Small intestine (tissue), 7 donors: ENCODE data around the gene CTSC. TPM values are rescaled to one million over a fixed set of nuclear protein-coding genes. Genes with fewer than 3 reads are reported as not detected.

ENCODE experiments used
- DNase-seq, 2 donors: peaks; one replicate each; pipeline versions ENCODE4 v3.0.0 to v3.0.0-alpha.2; 2013
- FAIRE-seq: peaks from 2 replicates; lab custom pipeline; 2012; peaks lifted over from hg19 to GRCh38; lab: Jason Lieb, UNC
- H3K27ac ChIP-seq, 3 donors: one replicate each; pipeline ENCODE4 v1.5.1; 2013; ENCODE audit warnings: low read length in 2 of 3, mild to moderate bottlenecking in 2 of 3, control low read depth in 1 of 3, inconsistent platforms in 1 of 3, low read depth in 1 of 3, moderate library complexity in 1 of 3
- H3K27me3 ChIP-seq, 3 donors: one replicate each; pipeline ENCODE4 v1.6.1; 2013; ENCODE audit warnings: low read length in 3 of 3, inconsistent platforms in 1 of 3; ENCODE audit not compliant: control insufficient read depth in 3 of 3, insufficient read depth in 3 of 3
- H3K36me3 ChIP-seq, 3 donors: one replicate each; pipeline ENCODE4 v1.6.1; 2013; ENCODE audit warnings: low read length in 3 of 3, inconsistent platforms in 1 of 3, low read depth in 1 of 3, mild to moderate bottlenecking in 1 of 3, moderate library complexity in 1 of 3; ENCODE audit not compliant: control insufficient read depth in 3 of 3, insufficient read depth in 2 of 3
- H3K4me1 ChIP-seq, 3 donors: one replicate each; pipeline ENCODE4 v1.6.1; 2013; ENCODE audit warnings: low read length in 2 of 3, inconsistent platforms in 1 of 3, low read depth in 1 of 3, mild to moderate bottlenecking in 1 of 3, moderate library complexity in 1 of 3; ENCODE audit not compliant: control insufficient read depth in 3 of 3, insufficient read depth in 2 of 3
- H3K4me3 ChIP-seq, 3 donors: one replicate each; pipeline ENCODE4 v1.5.1; 2013; ENCODE audit warnings: low read length in 3 of 3, control low read depth in 1 of 3, inconsistent platforms in 1 of 3, low read depth in 1 of 3, mild to moderate bottlenecking in 1 of 3, moderate library complexity in 1 of 3
- H3K9me3 ChIP-seq, 2 donors: one replicate each; pipeline ENCODE4 v1.6.1; 2013; ENCODE audit warnings: low read depth in 1 of 2, low read length in 1 of 2; ENCODE audit not compliant: control insufficient read depth in 2 of 2, insufficient read depth in 1 of 2
- WGBS, 3 donors: extraction: QIAGEN DNeasy Blood & Tissue Kit; methylation state at CpG; one replicate each; pipeline ENCODE4 v1.1.7; 2013; 5-methylcytosine and 5-hydroxymethylcytosine counted together
- polyA plus RNA-seq, 4 donors: library from polyadenylated mRNA; stranded (reverse) in 3 of 4; unstranded in 1 of 4; fragments of 200-250 nt in 3 of 4; fragments of 120-200 nt in 1 of 4; gene quantifications; one replicate each; pipeline versions ENCODE4 v1.2.1 to v1.2.3, GENCODE V29; 2013
- donor health status: healthy with polysubstance abuse.
- donor health status: control.
- donor health status: control.
- donor health status: Bipolar disorder and iron deficiency.
- donor health status: healthy.

CTSC gene
- polyA plus RNA-seq, 4 donors = 16.1 to 98.8 (median 48.6) TPM

DNA sequence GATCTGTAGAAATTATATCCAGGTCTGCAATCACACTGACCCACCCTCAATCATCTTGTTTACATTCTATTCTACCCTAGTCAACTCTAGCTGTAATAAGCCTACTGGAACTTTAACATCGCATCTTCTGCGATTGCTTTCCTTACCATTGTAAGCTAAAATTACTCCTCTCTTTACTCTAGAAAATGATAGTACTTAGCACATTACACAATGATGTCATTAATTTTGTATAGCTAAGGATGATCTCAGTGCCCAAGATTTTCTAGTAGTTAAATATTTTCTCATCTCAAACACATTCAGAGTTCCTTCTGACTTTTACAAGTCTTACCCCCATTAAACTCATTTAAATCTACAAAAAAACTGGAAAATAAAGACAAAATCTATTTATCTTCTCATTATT is 39.6 kb upstream of the CTSC start:
- 75 to 93% (median 91%) methylated on average over 2 of the region's 2 CpGs for WGBS, 3 donors
- H3K27me3 ChIP-seq = no peaks in the 10 kb centered on the region
- DNase-seq (no peak), FAIRE-seq (no peak)
- H3K4me1 ChIP-seq = no peaks in the 10 kb centered on the region
- H3K36me3 ChIP-seq = no peaks in the 10 kb centered on the region
- H3K9me3 ChIP-seq = no peaks in the 10 kb centered on the region
- no peak overlapping the region for H3K27ac ChIP-seq
- H3K4me3 ChIP-seq = no peak overlapping the region

DNA sequence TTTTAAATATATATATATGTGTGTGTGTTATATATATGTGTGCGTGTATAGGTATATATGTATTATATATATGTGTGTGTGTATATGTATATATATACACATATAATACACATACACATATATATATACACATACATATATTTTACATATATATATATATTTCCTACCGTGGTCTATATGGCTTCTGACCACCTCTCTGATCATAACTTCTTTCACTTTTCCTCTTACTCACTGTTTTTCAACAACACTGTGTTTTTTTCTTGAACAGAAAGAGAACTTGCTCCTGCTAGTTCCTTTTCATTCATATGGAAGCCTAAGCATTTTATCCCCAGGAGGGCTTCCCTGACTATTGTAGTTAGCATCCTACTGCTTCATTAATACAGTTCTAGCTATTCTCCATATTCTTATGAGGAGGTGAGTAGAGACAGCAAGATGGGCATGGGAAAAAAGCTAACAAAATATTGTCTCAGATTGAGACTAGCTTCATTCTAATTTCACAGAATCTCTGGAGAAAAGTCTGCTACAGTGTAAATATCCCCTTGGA is 38.5 kb upstream of the CTSC start:
- Histone ChIP-seq H3K36me3 (no peaks in the 10 kb centered on the region), H3K9me3 (no peaks in the 10 kb centered on the region), H3K4me1 (peaks cover 0 to 4% (median 0%) of the 10 kb centered on the region in 3 donors), H3K27me3 (no peaks in the 10 kb centered on the region), H3K27ac (no peak overlapping the region), H3K4me3 (no peak overlapping the region)
- WGBS, 3 donors = 75 to 76% (median 76%) methylated on average over 2 of the region's 2 CpGs
- no peak for DNase-seq
- no peak for FAIRE-seq

DNA sequence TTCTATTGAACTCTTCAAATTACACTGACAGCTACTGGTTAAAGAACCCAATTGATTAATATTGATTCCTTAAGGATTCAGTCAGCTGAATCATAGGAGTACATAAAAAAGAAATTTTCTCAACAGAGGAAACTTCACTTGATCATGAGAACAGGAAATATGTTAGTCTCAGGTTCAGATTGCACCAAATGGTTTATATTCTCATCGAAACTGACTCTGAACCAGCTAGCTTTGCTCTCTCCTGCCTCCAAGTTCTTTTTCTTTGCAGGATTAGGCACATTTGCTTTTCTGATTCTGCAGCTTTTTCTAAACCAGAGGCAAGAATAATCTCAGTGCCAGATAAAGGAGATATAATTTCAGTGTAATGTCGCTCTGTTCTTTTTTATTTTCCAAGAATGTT is 33.2 kb upstream of the CTSC start:
- Histone ChIP-seq H3K9me3 (no peaks in the 10 kb centered on the region), H3K36me3 (no peaks in the 10 kb centered on the region), H3K27me3 (no peaks in the 10 kb centered on the region), H3K4me3 (no peak overlapping the region), H3K27ac (no peak overlapping the region), H3K4me1 (peaks cover 0 to 4% (median 0%) of the 10 kb centered on the region in 3 donors)
- DNase-seq = no peak
- WGBS, 3 donors = 92 to 100% (median 94%) methylated on average over 2 of the region's 2 CpGs
- no peak for FAIRE-seq

- Histone ChIP-seq H3K27ac (no peak overlapping the region), H3K4me1 (peaks cover 0 to 4% (median 0%) of the 10 kb centered on the region in 3 donors), H3K4me3 (no peak overlapping the region), H3K9me3 (no peaks in the 10 kb centered on the region), H3K36me3 (no peaks in the 10 kb centered on the region), H3K27me3 (no peaks in the 10 kb centered on the region)
- 68 to 83% (median 70%) methylated on average over 3 of the region's 3 CpGs for WGBS, 3 donors
- DNase-seq (no peak), FAIRE-seq (no peak)
Observed at GRCh38 chr11:88367310-88367709, 29.8 kb upstream of the CTSC start.

- no peaks in the 10 kb centered on the region for H3K9me3 ChIP-seq
- DNase-seq (no peak), FAIRE-seq (no peak)
- 82 to 91% (median 86%) methylated on average over 2 of the region's 2 CpGs for WGBS, 3 donors
- no peaks in the 10 kb centered on the region for H3K36me3 ChIP-seq
- no peaks in the 10 kb centered on the region for H3K4me1 ChIP-seq
- H3K27me3 ChIP-seq = no peaks in the 10 kb centered on the region
- no peak overlapping the region for H3K4me3 ChIP-seq
- H3K27ac ChIP-seq = no peak overlapping the region
Observed at GRCh38 chr11:88363648-88364065, 26.1 kb upstream of the CTSC start.

- Histone ChIP-seq H3K27me3 (no peaks in the 10 kb centered on the region), H3K9me3 (no peaks in the 10 kb centered on the region), H3K4me1 (no peaks in the 10 kb centered on the region), H3K4me3 (no peak overlapping the region), H3K27ac (no peak overlapping the region), H3K36me3 (no peaks in the 10 kb centered on the region)
- 31 to 59% (median 59%) methylated on average over 1 of the region's 1 CpG for WGBS, 3 donors
- no peak for FAIRE-seq
- DNase-seq = no peak
Observed at GRCh38 chr11:88363004-88363403, 25.5 kb upstream of the CTSC start.

DNA sequence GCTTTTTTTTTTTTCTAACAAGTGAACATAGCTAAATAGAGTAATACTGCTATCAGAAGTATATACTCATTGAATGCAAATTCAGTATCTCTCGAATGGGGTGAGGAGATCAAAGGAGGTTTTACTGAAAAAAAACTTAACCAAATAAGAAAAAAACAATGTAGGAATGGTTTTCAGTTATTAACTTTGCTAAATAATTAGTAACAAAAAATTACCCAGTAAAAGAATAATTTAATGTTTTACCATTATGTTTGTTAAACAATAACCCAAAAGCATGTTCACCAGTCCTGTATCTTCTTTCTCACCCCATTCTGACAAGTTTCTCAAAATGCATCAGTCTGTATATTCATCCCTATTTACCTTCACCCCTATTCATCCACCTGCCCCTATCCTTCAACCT is 22.6 kb upstream of the CTSC start:
- Histone ChIP-seq H3K4me1 (no peaks in the 10 kb centered on the region), H3K4me3 (no peak overlapping the region), H3K27me3 (no peaks in the 10 kb centered on the region), H3K9me3 (no peaks in the 10 kb centered on the region), H3K36me3 (no peaks in the 10 kb centered on the region), H3K27ac (no peak overlapping the region)
- FAIRE-seq (no peak), DNase-seq (no peak)
- WGBS, 3 donors = 54 to 77% (median 71%) methylated on average over 1 of the region's 1 CpG

DNA sequence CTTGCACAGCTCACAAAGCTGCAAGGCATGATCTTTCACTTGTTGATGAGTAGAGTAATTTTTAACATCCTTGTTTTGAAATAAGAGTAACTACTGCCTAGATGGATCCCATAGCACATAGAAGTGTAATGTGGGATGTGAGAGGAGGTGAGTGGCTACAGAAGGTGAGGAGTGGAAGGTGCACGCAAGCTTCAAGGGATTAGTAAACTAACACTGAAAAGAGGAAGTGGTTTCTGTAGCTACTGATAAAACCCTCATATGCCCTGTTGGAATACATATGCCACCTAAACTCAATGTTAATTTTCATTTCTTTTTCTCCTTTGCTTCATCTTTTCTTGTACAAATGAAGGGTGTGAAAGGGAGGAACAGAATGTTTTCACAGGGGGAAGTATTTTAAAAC is 22.0 kb upstream of the CTSC start:
- WGBS, 3 donors = 44 to 71% (median 64%) methylated on average over 1 of the region's 1 CpG

DNA sequence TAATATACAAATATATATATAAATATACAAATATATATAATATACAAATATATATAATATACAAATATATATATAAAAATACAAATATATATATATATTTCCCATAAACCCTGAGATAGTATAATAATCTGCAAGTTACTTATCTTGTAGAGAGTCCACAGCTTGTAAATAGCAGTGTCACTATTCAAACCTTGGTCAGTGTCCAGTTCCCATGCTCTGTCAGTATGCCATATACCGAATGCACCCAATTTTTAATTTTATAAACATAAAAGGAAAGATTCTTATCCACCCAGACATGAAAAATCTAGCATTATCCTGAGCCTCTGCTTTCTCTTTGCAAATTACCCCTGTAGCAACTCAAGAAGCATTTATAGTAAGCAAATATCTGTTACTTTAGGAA is 21.6 kb upstream of the CTSC start:
- WGBS, 3 donors = 87 to 100% (median 91%) methylated on average over 1 of the region's 1 CpG
- no peaks in the 10 kb centered on the region for H3K4me1 ChIP-seq

More for the DNA sequence above, 22.0 kb upstream of the CTSC start:
- DNase-seq (no peak), FAIRE-seq (no peak)
- H3K36me3 ChIP-seq = no peaks in the 10 kb centered on the region
- H3K4me1 ChIP-seq = no peaks in the 10 kb centered on the region
- no peaks in the 10 kb centered on the region for H3K27me3 ChIP-seq
- no peak overlapping the region for H3K4me3 ChIP-seq
- H3K9me3 ChIP-seq = no peaks in the 10 kb centered on the region
- H3K27ac ChIP-seq = no peak overlapping the region

More for the DNA sequence above, 21.6 kb upstream of the CTSC start:
- FAIRE-seq (no peak), DNase-seq (no peak)
- H3K27me3 ChIP-seq = no peaks in the 10 kb centered on the region
- H3K36me3 ChIP-seq = no peaks in the 10 kb centered on the region
- no peak overlapping the region for H3K27ac ChIP-seq
- H3K4me3 ChIP-seq = no peak overlapping the region
- no peaks in the 10 kb centered on the region for H3K9me3 ChIP-seq
